NCI-H526 treated with DMSO at 0.1 percent for 48 hours (cell line): Measurements from ENCODE around the gene DPP10.
"Not testable (repeated sequence)": the region's sequence is repeated elsewhere in the genome, so short reads cannot be mapped to it uniquely, and the experiment has no call there.

ENCODE experiments used
- DNase-seq: peaks from one replicate; lab custom pipeline; 2025; lab: John Stamatoyannopoulos, UW

DPP10 gene

DNA sequence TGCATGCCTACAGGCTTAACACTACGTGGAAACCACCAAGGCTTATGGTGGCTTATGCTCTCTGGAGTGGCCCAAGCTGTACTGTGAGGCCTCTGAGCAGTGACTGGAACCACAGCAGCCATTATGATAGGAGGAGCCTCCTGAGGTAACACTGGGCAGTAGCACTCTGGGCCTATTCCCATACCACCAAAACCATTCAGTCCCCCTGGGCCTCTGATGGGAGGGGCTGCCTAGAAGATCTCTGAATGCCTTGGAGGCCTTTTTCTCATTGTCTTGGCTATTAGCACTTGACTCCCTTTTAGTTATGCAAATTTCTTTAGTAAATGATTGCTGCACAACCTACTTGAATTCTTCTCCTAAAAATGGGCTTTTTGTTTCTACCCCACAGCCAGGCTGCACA is 985.0 kb downstream of the DPP10 start:
- DNase-seq, result no peak

DNA sequence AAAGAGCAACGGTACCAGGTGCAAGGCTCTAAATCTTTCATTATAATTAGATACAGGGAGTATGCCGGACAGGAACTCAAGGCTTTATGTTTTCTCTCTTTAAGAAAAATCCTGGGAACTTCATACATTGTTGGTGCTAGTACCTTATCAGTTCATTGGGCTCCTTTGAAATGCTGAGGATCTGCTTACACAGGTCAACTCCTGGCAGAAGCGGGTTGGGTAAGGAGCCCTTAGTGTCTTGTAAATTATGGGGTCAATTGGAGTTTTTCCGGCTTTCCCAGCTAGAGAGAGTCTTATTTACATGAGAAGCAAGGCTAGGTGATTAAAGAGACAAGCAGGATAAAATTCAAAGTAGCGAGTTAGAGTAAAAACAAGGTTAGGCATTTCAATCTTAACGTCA is 998.3 kb downstream of the DPP10 start:
- not testable (repeated sequence) for DNase-seq

DNA sequence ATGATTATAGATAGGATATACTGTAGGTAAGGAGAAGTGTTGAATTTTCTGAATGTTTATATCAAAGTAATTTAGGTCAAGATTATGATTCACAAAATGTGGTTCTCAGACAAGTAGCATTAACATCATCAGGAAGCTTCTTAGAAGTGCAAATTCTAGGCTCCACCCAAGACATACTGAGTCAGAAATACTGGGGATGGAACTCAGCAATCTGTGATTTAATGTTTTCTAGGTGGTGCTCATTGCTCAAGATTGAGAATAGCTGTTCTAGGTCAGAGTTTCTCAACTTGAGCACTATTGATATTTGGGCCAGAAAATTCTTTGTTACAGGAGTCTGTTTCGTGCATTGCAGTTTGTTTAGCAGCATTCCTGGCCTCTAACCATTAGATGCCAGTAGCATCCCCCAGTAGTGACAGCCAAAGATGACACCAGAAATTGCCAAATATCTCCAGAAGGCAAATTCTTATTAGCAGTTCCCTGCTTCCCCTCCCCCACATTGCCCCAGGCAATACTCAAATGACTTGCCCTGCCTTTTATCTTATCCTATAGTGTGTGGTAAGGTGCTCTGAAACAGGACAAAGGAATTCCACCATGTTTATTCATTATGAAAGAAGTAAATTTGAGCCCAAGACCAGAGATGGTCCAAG is 1001.2 kb downstream of the DPP10 start:
- no peak for DNase-seq

DNA sequence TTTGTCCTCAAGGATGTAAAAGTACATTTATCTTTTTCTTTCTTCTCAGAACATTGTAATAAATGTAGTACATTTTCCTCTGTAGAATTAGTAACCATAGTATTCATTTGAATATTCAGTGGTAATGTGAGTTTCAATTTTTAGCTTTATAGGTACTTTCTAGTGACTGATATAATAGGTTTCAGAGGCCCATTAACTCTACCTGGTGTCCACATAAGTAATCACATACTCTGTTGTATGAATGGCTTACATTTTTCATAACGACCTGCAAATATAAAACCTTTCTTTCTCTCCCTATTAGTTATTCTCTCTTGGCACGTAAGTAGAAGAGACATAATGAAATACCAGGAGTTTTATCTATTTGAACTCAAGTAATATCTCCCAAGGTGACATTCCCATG is 1017.6 kb downstream of the DPP10 start:
- DNase-seq, result no peak

DNA sequence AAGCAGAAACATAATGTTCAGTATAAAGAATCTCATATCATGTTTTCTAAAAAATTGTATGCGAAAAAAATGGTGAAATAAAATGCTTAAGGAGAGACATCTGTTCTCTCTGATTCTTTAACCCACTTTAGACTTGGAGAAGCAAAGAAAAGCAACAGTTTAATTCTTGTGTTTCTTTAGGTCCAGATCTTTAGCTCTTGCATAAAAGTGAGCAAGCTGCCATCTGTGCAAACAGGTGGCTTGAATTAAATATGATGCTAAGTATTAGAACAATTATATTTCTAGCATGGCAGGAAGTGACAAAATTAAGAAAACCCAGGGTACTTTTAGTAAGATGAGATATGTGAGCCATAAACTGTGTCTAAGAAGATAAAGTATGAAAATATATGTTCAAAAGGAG is 1038.3 kb downstream of the DPP10 start:
- DNase-seq, result no peak

DNA sequence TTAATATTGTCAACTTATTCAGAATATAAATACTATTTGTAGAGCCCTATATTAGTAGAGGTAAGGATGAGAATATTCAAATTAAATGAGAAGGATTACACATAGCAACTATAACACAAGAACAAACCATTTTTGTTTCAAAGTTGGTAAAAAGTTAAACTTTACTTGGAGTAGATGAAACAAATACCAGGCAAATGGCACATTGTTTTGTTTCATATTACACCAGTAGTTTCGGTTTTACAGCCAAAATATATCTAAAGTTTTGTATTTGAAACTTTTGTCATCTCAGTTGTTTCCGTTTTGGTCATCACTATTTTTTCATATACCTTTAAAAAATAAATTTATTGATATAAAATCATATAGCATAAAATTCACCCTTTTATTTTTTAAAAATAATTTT is 1039.4 kb downstream of the DPP10 start:
- no peak for DNase-seq

DNA sequence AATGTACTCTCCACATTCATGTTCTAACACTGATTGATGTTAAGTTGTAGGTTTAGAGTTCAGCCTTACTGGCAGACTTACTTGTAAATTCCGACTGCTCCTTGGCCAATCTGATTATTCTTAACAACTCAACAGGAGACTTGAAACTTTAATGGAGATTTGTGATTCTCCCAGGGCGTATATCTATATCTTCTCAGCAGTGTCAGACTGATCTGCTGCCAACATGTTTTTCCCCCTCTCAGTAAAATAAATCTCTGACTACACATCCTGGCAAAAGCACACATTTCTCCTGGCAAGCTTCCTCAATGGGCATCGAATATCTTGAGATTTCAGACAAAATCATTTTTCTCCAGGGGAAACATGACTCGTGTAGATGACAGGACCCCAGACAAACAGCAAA is 1041.2 kb downstream of the DPP10 start:
- DNase-seq, result no peak

DNA sequence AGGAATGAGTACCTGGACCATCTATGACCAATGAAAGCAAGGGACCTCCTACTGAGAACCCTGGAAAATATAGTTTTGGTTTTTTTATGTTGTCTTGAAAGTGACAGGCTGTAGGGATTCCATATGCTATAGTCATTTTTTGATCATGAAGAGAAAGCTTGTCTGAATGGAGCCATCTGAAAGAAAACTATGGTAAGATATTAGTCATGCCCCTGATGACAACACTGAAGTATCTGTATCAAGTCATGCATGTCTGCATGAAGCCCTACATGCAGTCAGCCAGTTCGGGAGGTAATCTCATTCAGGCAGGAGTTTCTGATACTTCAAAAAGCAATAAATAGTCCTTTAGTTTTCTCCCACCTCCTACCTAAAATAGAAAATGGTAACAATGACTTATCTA is 1042.0 kb downstream of the DPP10 start:
- no peak for DNase-seq

DNA sequence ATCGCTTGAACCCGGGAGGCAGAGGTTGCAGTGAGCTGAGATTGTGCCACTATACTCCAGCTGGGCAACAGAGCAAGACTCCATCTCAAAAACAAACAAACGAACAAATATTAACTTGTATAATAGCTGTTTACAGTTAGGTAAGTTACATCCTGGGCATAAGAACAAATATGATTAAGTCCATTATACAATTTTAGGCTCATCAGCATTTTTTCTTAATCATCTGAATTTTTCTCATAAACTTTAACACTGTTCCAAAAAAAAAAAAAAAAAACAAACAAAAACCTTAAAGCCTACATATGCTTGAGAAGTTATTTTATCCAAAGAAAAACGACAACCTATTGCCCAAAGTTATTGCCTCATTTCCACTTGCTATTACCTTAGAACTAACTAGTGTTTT is 1042.5 kb downstream of the DPP10 start:
- no peak for DNase-seq

DNA sequence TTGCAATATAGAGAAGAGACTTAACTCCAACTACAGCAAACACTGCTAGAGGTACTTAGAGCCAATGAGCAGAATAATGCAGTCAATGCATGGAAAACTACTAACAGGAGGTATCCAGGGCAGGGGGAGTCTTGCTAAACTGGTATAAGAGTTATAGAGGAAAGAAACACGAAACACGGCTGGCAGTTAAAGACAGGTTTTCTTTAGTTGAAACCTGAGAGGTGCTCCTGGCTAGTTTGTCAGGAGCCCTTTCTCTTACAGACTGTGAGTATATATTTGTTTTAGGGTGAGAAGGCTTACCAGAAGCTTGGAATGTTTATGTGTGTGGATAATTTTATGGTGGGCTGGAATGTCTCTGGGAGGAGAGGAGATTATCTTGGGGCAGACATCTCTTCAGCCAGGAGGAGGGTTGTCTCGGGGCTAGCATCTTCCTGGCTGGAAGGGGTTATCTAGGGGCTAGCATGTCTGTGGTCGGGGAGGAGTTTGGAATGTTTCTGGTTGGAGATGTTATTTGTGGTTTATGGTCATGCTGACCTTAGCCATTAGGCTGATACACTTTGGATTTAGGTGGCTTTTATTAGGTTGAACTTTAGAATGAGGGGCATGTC is 1048.8 kb downstream of the DPP10 start:
- DNase-seq, result no peak

DNA sequence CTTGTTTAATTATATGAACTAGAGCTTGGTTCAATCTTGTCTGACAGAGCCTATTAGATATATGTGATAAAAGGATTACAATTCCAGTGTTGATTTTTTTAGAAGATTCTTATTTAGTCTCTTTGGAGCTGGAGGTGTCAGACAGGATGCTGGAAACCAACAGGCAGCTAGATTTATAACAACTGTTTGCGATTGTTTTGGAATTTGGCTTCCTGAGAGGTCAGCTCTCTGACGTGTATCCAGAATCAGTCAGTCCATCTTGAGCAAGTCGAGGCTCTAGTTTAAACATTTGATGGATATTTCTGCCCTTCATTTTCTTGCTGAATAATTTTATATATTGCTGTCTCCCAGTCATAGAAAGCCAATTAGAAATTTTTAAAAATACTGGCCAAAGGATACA is 1062.9 kb downstream of the DPP10 start:
- no peak for DNase-seq

DNA sequence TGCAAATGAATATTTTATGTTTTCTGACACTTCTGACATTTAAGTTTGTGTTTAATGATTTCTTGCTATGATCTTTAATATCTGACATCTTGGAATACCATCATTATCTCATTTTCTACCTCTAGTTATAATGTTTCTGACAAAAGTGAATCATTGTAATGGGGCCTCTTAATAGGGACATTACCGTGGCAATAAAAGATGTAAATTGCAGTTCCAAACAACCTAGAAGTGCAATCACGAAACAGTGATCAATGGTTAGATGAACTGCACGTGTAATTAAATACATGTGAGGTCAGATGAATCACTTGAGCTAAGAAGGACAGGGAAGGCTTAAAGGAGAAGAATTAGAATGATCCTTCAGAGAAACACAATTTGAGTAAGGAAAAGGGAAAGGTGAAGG is 1078.3 kb downstream of the DPP10 start:
- no peak for DNase-seq

DNA sequence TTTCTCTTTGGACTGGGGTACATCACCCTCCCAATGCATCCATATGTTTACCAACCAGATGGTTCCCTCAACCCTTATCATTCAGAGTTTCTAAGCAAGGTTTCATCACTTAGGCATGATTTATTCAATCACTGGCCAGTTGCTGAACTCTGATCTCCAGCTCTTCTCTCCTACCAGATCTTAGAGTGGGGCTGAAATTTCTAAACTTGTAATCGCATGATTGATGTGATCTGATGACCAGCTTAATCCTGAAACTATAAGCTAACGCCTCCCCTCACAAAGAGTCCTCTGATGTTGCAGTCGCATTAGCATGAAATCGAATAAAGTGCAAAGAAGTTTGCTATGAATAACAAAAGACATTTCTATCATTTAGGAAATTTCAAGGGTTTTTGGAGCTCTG is 1082.0 kb downstream of the DPP10 start:
- DNase-seq, result no peak

DNA sequence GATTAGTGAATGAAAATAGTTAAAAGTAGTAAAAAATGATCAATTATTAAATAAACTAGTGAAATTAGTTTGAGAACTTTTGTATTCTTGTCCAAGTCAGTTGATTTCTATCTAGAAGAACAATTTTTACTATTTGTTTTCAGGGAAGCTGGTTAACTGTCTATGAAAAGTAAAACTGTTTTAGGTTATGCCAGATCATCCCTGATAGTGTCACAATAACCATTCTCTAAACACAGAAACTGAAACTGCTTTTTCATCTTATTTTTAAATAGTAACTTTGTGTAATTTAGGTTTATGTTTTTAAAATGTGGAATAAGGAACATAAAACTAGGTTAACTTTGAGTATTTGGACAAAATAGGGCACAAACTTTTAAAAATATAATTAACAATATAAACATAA is 1087.2 kb downstream of the DPP10 start:
- no peak for DNase-seq

DNA sequence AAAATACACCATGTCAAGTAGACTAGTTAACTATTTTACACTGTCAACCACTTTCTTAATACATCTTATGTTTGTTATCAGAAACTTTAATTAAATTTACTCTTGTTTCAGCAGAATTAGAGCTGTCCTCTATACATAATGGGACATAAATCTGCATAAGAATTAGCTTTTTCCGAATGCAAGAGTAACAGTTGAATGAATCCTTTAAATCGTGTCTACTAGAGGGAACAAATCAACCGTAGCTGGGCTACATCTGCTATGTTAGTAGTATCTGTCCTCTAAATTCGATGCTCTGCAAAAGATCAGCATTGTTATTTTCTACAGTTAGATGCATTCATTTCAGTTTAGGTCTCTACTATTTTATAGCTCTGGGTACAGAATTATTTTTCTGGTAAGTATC is 1090.6 kb downstream of the DPP10 start:
- no peak for DNase-seq

DNA sequence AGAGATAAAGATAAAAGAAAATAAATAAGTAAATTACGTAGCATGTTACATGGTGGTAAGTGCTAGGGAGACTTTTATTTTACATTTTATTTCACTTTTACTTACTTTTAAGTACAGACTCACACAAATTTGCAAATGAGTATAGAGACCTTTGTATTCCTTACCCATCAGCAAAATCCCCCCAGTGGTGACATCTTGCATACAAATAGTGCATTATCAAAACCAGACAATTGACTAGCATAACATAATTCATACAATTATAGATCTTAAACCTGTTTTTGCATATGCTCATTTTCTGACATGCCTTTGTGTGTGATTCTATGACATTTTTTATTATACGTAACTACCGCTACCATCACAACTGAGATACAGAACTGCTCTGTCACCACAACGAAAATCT is 1099.4 kb downstream of the DPP10 start:
- DNase-seq, result no peak

DNA sequence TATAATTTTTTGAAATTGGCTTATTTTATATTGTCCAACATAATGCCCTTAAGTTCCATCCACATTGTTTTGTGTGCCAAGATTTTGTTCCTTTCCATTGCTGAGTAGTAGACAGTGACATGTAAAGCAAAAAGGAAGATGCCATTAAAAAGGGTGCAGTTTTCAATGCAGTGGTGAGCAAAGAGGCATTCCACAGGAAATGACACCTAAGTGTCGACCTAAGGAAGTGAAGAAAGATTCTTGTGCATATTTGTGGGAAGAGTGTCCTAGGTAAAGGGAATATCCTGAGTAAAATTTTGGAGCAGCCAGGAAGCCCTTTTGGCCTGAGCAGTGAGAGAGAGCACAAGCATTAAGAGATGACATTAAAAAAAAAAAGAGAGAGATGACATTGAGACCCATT is 1099.9 kb downstream of the DPP10 start:
- no peak for DNase-seq

DNA sequence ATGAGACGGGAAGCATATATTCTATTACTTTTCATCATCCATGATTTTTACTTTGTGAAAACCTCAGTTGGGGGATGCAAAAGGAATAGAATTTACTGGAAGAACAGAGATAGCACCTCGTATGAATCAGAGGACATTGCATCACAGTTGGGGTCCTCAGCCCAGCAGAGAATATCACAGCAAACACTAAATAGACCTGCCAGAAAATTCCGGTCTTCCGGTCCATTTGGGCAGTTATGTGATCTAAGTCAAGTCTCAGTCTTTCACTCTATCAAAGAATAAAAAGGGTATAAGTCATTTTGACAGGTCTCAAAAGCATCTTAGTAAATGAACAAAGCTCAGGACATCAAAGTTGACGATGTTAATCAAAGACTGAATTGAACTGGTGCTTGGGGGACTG is 1100.6 kb downstream of the DPP10 start:
- no peak for DNase-seq

DNA sequence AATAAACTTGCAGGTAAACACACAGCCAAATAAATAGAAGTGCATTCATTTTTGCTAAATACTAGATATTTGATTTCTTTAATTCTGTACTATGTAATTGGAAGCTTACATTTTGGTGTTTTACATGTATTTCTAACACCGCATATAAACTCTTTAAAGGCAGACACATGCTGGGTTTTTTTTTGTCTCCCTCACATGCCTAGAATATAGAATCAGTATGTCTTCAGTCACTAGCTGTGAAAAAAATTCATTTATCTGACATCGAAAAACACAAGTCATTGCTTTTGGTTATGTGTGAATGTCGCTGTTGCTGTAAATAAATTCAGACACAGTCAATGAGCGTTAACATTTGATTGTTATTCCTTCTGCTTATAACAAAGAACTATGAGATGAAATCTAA is 1101.0 kb downstream of the DPP10 start:
- DNase-seq, result no peak

DNA sequence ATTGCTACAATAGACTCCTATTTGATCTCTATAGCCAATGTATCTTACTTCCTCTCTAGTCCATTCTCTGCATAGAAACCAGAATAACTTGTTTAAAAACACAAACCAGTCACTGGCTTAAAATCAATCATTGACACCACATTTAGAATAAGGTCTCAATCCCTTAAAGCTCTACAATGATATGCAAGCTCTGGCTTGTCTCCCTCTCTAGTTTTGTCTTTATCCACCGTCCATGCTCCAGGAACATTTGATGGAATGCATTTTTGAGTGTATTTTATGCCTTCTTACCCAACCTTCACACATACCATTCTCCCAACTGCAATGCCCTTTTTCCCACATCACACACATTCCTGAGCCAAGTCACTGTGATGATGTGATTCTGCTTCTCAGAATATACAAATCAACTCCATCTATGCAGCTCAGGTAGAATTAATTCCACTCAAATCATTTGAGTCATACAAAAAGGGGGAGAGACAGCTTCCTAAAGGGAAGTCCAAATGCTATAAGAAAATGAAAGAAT is 1107.2 kb downstream of the DPP10 start:
- no peak for DNase-seq

DNA sequence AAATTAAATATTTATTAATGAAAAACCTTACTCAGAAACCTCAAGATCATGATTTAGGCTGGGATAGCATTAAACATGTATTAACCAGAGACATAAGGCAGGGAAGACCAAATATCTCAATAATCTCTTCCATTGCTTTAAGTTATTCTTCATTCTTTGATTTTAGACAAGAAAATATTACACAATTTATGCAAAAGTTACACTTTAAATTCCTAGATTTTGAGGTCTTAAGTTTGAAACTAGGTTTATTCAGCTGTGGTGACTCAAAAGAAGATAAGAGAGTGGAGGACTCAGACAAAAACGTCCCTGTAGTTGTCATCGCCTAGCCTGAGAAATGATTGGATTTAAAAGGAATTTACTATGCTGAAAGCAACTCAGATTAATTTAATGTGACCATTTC is 1110.3 kb downstream of the DPP10 start:
- no peak for DNase-seq

DNA sequence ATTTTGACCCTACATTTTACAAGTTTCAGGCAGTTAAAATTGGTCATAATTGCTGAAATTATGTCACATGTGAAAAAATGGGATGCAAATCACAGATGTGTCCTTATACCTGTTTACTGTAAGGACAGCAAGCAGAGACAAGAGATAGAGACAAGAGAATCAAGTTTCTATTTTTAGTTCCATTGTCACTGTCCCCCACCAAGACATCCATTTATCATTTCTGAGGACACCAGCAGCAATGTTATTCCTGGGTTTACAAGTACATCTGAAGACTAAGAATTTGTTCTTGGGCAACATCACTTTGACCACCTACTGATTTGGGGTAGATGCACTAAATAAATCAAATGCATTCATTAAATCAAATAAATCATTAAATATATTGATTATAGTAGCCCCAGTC is 1111.7 kb downstream of the DPP10 start:
- DNase-seq, result no peak

DNA sequence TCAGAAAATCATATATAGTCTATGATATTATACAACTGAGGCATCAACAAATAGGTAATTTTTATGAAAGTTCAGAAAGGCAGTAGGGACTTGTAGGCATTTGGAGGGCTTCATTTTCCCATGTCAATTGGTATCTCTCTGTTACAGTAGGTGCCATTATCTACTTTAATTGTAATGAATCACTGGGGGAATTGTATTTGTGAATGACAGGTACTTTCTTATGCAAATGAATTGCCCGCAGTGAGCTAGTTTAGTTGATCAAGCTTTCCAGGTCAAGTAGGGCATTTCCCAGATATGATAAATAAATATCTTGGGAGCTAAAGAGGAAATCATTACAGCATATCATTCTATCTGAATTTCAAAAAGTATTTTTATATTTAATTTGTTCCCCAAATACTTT is 1116.3 kb downstream of the DPP10 start:
- no peak for DNase-seq

DNA sequence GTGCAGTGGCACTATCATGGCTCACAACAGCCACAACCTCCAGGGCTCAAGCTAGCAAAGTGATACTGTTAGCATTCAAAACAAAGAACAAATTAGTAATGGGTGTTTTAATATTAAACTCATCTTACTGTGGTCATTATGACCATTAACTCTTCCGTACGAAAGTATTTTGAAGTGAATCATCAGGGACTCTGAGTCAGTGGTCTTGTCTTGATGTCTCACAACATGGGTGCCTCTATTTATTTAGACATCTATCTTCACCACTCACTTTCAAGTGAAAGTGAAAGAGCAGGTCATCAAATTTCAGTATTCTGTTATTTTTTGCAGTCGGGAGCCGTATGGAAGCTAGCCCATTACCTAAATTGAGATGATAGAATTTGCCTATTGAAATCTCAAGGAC is 1118.2 kb downstream of the DPP10 start:
- DNase-seq, result no peak
